K562 (cell line): Measurements from ENCODE around the gene PAPOLB. TPM values are rescaled to one million over a fixed set of nuclear protein-coding genes. Genes with fewer than 3 reads are reported as not detected.

Experiments used
- AFF4 ChIP-seq: sonication (generic); formaldehyde crosslinking; IDR thresholded peaks from 2 replicates; pipeline ENCODE4 v1.8.0; 2023; ENCODE audit warnings: mild to moderate bottlenecking, missing genetic modification reagents
- CC2D1A ChIP-seq: fragments of 450-650 bp; IDR thresholded peaks from 2 replicates; pipeline ENCODE4 v1.6.1; 2017; ENCODE audit warnings: mild to moderate bottlenecking
- DNMT1 ChIP-seq: fragments of 450-650 bp; IDR thresholded peaks from 2 replicates; pipeline ENCODE4 v1.6.1; 2016; ENCODE audit warnings: antibody characterized with exemption, mild to moderate bottlenecking
- E2F3 ChIP-seq: fragments of 250-450 bp; sonication (Bioruptor Pico); IDR thresholded peaks from 2 replicates; pipeline ENCODE4 v1.4.0; 2020; ENCODE audit warnings: mild to moderate bottlenecking
- HSF4 ChIP-seq: fragments of 250-450 bp; sonication (Bioruptor Pico); IDR thresholded peaks from 2 replicates; pipeline ENCODE4 v2.1.2; 2022; ENCODE audit warnings: mild to moderate bottlenecking, moderate library complexity, borderline replicate concordance
- MYC ChIP-seq, 2 experiments: fragments of 250-450 bp in 1 of 2; sonication (Bioruptor Pico) in 1 of 2; IDR thresholded peaks; 2 replicates each; pipeline versions ENCODE4 v1.5.1 to v1.6.1; 2012 to 2021; ENCODE audit warnings: low read depth in 2 of 2, borderline replicate concordance in 1 of 2, improper control_type of control experiment in 1 of 2, low read length in 1 of 2, mild to moderate bottlenecking in 1 of 2, moderate library complexity in 1 of 2
- NEUROD1 ChIP-seq: fragments of 150-350 bp; IDR thresholded peaks from 2 replicates; pipeline ENCODE4 v1.6.1; 2014; ENCODE audit warnings: borderline replicate concordance, low read length, low read depth; ENCODE audit not compliant: partially characterized antibody
- PHB2 ChIP-seq: fragments of 450-650 bp; IDR thresholded peaks from 2 replicates; pipeline ENCODE4 v1.6.1; 2017; ENCODE audit warnings: low read depth
- TAF1 ChIP-seq: IDR thresholded peaks from 2 replicates; pipeline ENCODE4 v1.6.1; 2011; ENCODE audit warnings: mild to moderate bottlenecking, low read length, moderate library complexity; ENCODE audit not compliant: insufficient read depth, control insufficient read depth, severe bottlenecking; ENCODE audit errors: extremely low read depth
- TBL1XR1 ChIP-seq, 2 experiments: IDR thresholded peaks; 2 replicates each; pipeline ENCODE4 v1.6.1; 2012; ENCODE audit warnings: improper control_type of control experiment in 2 of 2, low read length in 2 of 2, mild to moderate bottlenecking in 1 of 2
- XRCC3 ChIP-seq: fragments of 450-650 bp; IDR thresholded peaks from 2 replicates; pipeline ENCODE4 v1.6.1; 2017; ENCODE audit warnings: mild to moderate bottlenecking, moderate library complexity
- ZNF436 ChIP-seq: fragments of 250-450, 450-650 bp; sonication (Bioruptor Pico); formaldehyde crosslinking; IDR thresholded peaks from 2 replicates; pipeline ENCODE4 v1.7.0; 2020; ENCODE audit warnings: mild to moderate bottlenecking
- ZNF76 ChIP-seq: fragments of 250-450 bp; sonication (Bioruptor Pico); IDR thresholded peaks from 2 replicates; pipeline ENCODE4 v1.4.0; 2020; ENCODE audit warnings: mild to moderate bottlenecking, moderate library complexity, borderline replicate concordance
- polyA plus RNA-seq, 8 experiments: library from polyadenylated mRNA; depleted of rRNA in 4 of 8; stranded (reverse) in 5 of 8; unstranded in 3 of 8; fragments of >200 nt; fragmentation: Nextera tagmentation in 2 of 8; fragmentation: Illumina TruSeq in 1 of 8; extraction: Ambion mirVana in 2 of 8; extraction: Trizol in 1 of 8; gene quantifications; 2 replicates each; pipeline versions ENCODE4 v1.2.1 to v1.2.3, GENCODE V29; 2011 to 2014; ENCODE audit warnings: inconsistent platforms in 1 of 8, missing spikeins in 1 of 8
- total RNA-seq, 7 experiments: library from RNA; depleted of rRNA in 6 of 7; stranded (reverse); fragments of >200 nt in 6 of 7; fragmentation: Illumina TruSeq in 2 of 7; extraction: Trizol in 2 of 7; gene quantifications; 2 replicates each; pipeline versions ENCODE4 v1.2.1 to v1.2.3, GENCODE V29; 2011 to 2021; ENCODE audit warnings: low replicate concordance in 1 of 7
- TF ChIP-seq, protein P1 (sequence below): fragments of 450-650 bp; IDR thresholded peaks from 2 replicates; pipeline ENCODE4 v1.6.1; 2016
- TF ChIP-seq, protein P2 (sequence below): fragments of 450-650 bp; IDR thresholded peaks from 2 replicates; pipeline ENCODE4 v1.6.1; 2016; ENCODE audit warnings: mild to moderate bottlenecking
- TF ChIP-seq, protein P3 (sequence below): fragments of 250-450 bp; sonication (Bioruptor Pico); IDR thresholded peaks from 2 replicates; pipeline ENCODE4 v1.5.0; 2021
- TF ChIP-seq, protein P4 (sequence below): fragments of 250-450 bp; sonication (Bioruptor Pico); IDR thresholded peaks from 2 replicates; pipeline ENCODE4 v1.5.1; 2021; ENCODE audit warnings: mild to moderate bottlenecking

Gene PAPOLB
- total and polyA plus RNA-seq, 9 of the 15 experiments (the other 6 are each of a cell fraction or from before 2014, with no cell fraction given): 0.04 to 0.33 (median 0.16) TPM; not detected in 4

GRCh38 chr7:4883372-4884144 is 21.7 kb upstream of the PAPOLB start, which contains the start of gene RADIL (continued):
- TF ChIP-seq MYC (IDR thresholded peaks at IDR 0.05; ENCODE audit: low read depth, low read length): no peak
- no peak for TF ChIP-seq MYC (CRISPR knock-in tag; IDR thresholded peaks at IDR 0.05; ENCODE audit: borderline replicate concordance, low read depth)
- TF ChIP-seq DNMT1: no peak
- peak; percentile 26 for TF ChIP-seq TAF1
- no peak for TF ChIP-seq TBL1XR1 (IDR thresholded peaks at IDR 0.05; ENCODE audit: low read length in 2 of 2)
- no peak for TF ChIP-seq ZNF76 (CRISPR knock-in tag)
- no peak for TF ChIP-seq PHB2
- TF ChIP-seq XRCC3: no peak
- TF ChIP-seq CC2D1A: 0 out of 2 replicates have a peak, but pooled peaks have one; percentile 36
- TF ChIP-seq NEUROD1: no peak
- TF ChIP-seq AFF4 (CRISPR knock-in tag): no peak
- TF ChIP-seq, protein P1, sequence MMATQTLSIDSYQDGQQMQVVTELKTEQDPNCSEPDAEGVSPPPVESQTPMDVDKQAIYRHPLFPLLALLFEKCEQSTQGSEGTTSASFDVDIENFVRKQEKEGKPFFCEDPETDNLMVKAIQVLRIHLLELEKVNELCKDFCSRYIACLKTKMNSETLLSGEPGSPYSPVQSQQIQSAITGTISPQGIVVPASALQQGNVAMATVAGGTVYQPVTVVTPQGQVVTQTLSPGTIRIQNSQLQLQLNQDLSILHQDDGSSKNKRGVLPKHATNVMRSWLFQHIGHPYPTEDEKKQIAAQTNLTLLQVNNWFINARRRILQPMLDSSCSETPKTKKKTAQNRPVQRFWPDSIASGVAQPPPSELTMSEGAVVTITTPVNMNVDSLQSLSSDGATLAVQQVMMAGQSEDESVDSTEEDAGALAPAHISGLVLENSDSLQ: no peak
- TF ChIP-seq, protein P2, sequence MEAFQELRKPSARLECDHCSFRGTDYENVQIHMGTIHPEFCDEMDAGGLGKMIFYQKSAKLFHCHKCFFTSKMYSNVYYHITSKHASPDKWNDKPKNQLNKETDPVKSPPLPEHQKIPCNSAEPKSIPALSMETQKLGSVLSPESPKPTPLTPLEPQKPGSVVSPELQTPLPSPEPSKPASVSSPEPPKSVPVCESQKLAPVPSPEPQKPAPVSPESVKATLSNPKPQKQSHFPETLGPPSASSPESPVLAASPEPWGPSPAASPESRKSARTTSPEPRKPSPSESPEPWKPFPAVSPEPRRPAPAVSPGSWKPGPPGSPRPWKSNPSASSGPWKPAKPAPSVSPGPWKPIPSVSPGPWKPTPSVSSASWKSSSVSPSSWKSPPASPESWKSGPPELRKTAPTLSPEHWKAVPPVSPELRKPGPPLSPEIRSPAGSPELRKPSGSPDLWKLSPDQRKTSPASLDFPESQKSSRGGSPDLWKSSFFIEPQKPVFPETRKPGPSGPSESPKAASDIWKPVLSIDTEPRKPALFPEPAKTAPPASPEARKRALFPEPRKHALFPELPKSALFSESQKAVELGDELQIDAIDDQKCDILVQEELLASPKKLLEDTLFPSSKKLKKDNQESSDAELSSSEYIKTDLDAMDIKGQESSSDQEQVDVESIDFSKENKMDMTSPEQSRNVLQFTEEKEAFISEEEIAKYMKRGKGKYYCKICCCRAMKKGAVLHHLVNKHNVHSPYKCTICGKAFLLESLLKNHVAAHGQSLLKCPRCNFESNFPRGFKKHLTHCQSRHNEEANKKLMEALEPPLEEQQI: no peak
- TF ChIP-seq, protein P3, sequence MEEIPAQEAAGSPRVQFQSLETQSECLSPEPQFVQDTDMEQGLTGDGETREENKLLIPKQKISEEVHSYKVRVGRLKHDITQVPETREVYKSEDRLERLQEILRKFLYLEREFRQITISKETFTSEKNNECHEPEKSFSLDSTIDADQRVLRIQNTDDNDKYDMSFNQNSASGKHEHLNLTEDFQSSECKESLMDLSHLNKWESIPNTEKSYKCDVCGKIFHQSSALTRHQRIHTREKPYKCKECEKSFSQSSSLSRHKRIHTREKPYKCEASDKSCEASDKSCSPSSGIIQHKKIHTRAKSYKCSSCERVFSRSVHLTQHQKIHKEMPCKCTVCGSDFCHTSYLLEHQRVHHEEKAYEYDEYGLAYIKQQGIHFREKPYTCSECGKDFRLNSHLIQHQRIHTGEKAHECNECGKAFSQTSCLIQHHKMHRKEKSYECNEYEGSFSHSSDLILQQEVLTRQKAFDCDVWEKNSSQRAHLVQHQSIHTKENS (CRISPR knock-in tag): no peak
- no peak for TF ChIP-seq ZNF436
- no peak for TF ChIP-seq HSF4 (CRISPR knock-in tag)
- TF ChIP-seq, protein P4, sequence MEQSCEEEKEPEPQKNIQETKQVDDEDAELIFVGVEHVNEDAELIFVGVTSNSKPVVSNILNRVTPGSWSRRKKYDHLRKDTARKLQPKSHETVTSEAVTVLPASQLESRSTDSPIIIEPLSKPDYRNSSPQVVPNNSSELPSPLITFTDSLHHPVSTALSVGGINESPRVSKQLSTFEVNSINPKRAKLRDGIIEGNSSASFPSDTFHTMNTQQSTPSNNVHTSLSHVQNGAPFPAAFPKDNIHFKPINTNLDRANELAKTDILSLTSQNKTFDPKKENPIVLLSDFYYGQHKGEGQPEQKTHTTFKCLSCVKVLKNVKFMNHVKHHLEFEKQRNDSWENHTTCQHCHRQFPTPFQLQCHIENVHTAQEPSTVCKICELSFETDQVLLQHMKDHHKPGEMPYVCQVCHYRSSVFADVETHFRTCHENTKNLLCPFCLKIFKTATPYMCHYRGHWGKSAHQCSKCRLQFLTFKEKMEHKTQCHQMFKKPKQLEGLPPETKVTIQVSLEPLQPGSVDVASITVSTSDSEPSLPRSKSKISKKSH (CRISPR knock-in tag): no peak
- TF ChIP-seq E2F3: 0 out of 2 replicates have a peak, but pooled peaks have one; percentile 26
